ENCODE measurements around the gene CRHR2.
"Not testable (repeated sequence)": the region's sequence is repeated elsewhere in the genome, so short reads cannot be mapped to it uniquely, and the experiment has no call there.

CRHR2 gene

DNA sequence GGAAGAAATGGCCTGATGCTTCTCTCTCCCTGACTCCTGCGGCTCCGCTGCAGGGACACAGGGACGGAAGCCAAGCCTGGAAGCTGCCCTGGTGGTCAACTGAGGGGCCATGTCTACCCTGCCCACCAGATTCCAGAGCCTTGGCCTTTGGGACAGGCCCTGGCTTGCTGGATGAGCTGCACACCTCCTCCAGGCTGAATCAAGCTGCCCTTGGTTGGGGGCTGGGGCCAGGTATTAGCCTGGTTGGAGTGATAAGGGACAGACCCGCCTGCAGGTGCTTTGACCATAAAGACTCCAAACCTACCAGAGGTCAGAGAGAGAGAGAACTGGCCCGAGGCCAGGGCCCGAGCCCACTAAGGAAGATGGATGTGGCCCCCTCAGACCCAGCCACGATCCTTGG lies 30.1 kb downstream of the CRHR2 start:
- DNase-seq = no peak

DNA sequence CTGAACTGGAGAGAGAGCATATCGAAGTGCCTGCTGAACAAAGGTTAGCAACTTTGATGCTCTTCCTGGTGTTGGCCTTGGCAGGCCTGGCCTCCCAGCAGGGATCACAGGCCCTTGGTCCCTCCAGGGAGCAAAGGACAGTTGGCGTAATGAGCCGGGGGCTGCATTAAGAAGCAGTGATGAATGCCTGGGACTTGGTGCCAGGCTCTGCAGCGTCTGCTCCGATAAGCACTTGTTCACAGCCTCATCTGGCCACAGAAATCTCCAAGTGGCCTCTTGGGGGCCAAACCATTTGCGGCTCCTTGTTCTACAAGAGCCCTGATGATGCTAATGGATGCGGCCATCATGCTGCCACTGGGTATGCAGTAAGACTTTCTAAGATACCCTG lies 31.8 kb downstream of the CRHR2 start:
- peak; percentile 75 for DNase-seq

- DNase-seq = peak; percentile 6
Observed at GRCh38 chr7:30649717-30650420, 32.4 kb downstream of the CRHR2 start.

GRCh38 chr7:30648744-30649540 lies 33.3 kb downstream of the CRHR2 start:
- no peak for DNase-seq

GRCh38 chr7:30647589-30648364 lies 34.5 kb downstream of the CRHR2 start:
- peak; percentile 17 for DNase-seq

DNA sequence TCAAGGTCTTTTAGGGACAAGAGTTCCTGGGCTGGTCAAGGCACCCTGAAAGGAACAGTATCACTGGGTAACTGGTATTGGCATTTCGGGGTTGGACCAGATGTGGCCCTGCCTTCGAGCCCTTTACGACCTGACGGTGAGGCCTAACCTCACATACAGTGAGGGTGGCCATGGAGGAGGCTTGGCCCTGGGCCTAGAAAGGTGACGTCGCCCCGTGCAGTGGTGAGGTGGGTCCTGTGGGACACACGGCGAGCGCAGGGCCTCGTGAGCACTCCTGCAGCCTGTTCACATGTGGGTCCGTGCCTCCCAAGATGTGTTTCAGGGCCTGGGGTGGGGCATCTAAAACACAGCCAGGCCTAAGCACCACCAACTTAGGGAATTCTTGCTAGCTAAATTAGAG lies 36.1 kb downstream of the CRHR2 start:
- DNase-seq = no peak

GRCh38 chr7:30645661-30646060 lies 36.6 kb downstream of the CRHR2 start:
- no peak for DNase-seq

GRCh38 chr7:30644286-30644955 lies 37.8 kb downstream of the CRHR2 start:
- DNase-seq = no peak

- DNase-seq = no peak
Observed at GRCh38 chr7:30642789-30643188, 39.5 kb downstream of the CRHR2 start.

- DNase-seq = not testable (repeated sequence)
Observed at GRCh38 chr7:30642322-30642721, 39.9 kb downstream of the CRHR2 start.

DNA sequence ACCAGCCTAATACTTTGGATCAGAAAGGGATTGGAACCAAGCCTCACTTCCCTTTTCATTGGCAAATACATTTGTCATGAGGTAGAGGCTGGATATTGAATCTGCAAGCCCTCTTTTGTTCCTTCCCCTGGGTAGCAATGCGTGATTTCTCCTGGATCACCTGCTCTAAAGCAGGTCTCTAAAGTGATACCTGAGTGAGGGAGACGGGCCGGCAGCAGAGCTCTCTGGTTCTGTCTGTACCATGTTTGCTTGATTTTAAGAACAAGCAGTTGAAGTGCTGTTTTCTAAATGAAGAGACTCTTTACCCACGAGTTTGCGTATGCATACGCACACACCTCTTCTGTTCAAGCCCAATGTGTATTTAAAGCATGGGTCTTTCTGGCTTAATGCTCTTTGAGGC lies 46.5 kb downstream of the CRHR2 start:
- peak; percentile 2 for DNase-seq

DNA sequence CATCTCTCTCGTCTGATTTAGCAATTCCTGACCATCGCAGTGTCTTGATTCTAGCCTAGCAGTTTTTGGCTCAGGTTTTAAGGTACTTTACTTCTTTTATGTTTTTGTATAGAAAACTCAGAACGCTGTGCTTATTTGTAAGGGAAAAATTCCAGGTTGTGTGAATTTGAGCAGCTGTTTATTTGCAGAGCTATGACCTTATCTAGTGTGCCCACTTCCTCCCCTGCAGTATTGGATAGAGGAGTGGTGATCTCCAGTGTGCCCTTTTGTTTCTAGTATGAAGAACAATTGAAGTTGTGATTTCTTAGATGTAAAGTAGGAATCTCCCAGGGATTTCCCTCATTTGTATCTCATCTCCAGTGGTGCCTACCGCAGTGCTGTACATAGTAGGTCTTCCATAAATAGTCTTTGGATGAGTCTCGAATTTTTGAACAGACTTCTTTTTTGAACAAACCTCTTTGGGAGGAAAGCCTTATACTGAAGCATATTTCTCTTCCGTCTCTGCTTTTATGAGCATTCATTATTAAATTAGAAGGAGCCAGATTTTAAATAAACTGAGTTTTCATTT lies 47.5 kb downstream of the CRHR2 start:
- no peak for DNase-seq

GRCh38 chr7:30634193-30634626 lies 48.0 kb downstream of the CRHR2 start:
- no peak for DNase-seq

GRCh38 chr7:30633223-30633622 lies 49.0 kb downstream of the CRHR2 start:
- DNase-seq = no peak

GRCh38 chr7:30630986-30631385 lies 51.3 kb downstream of the CRHR2 start:
- DNase-seq = no peak

DNA sequence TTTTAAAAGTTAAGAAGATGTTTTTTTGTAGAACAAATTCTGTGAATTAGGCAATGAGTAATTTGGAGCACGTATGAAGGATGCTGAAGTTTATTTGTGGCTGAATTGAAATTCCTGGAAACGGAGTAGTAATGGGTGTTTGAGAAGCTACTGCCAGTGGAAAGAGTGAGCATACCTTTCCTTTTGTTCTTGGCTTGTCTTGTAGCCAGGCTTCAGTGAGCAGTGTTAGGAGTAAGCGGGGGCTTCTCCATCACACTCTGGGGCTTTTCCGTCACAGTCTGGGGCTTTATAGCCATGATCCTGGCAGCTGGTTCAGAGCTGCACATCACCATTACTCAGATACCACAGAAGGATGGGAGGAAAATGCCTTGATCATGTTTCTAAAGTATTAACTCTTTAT lies 55.2 kb downstream of the CRHR2 start:
- no peak for DNase-seq

DNA sequence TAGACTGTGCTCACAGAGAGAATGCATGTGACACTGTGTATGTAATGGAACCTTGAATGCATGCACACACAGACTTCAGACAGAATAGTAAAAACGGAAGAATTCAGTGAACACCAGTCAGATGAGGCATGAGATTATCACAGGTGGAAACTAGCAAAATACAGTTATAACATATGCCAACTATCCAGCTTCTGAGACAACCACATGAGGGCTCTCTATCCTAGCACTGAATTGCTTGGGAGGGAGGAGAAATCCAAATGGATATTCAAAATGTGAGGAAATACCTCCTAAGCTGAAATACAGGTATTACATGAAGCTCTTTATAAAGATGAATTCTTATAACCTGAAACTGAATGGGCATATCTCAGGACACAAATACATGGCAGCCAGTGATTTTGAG lies 57.0 kb downstream of the CRHR2 start:
- no peak for DNase-seq

GRCh38 chr7:30618961-30619360 lies 63.3 kb downstream of the CRHR2 start:
- DNase-seq = no peak

DNA sequence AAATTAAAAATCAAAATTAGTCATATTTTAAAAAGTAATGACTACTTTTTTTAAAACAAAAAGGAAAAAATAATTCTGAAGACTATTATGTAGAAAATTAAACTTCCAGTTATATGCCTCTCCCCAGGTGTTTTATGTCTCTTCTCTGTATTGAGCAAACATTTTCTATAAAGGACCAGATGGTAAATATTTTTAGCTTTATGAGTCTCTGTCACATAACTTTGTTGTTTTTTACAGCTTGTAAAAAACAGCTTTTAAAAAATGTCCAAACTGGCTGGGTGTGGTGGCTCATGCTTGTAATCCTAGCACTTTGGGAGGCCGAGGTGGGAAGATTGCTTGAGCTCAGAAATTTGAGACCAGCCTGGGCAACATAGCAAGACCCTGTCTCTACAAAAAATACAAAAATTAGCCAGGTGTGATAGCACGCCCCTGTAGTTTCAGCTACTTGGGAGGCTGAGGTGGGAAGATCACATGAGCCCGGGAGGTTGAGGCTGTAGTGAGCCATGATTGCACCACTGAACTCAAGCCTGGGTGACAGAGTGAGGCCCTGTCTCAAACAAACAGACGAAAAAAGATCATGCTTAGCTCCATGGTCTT lies 64.1 kb downstream of the CRHR2 start:
- DNase-seq = no peak

DNA sequence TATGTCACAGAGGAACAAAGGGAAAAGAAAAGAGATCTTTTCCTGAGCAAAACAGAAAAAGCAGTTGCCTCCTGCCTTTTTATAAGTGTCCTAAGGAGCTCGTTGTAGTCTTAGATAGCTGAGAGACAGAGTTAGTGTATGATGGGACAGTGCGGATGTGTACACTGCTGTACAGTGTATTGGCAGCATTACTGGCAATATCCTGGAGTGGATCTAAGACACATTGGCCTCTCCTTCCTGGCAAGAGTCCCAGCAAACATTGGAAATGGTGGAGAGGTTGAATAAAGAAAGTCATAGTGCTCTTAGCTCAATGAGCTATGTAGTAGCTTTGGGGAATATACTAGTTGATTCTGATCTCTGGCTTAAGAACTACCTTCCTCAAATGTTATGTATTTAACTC lies 64.9 kb downstream of the CRHR2 start:
- DNase-seq = no peak

- no peak for DNase-seq
Observed at GRCh38 chr7:30616318-30616717, 65.9 kb downstream of the CRHR2 start.

Data from eye (tissue), 1 donor.